H1 (cell line): Measurements from ENCODE around the gene DMRT1. TPM values are rescaled to one million over a fixed set of nuclear protein-coding genes. Genes with fewer than 3 reads are reported as not detected.

ENCODE experiments used
- SRF ChIP-seq: IDR thresholded peaks from 2 replicates; pipeline ENCODE4 v1.6.1; 2011; ENCODE audit warnings: mild to moderate bottlenecking, low read depth, low read length, moderate library complexity
- polyA plus RNA-seq, 7 experiments: library from polyadenylated mRNA; depleted of rRNA in 3 of 7; stranded (reverse) in 5 of 7; unstranded in 2 of 7; fragments of >200 nt in 5 of 7; fragments of 200-250 nt in 2 of 7; gene quantifications; 1 replicate in 5 of 7; 2 replicates in 1 of 7; 4 replicates in 1 of 7; pipeline versions ENCODE4 v1.2.1 to v1.2.3, GENCODE V29; 2011 to 2013; ENCODE audit warnings: missing spikeins in 2 of 7, mixed read lengths in 2 of 7
- total RNA-seq: library from RNA; stranded (reverse); fragmentation: NEBNext Ultra II Directional; extraction: Animal tissue kit (Norgen Biotek cat#: 25700); gene quantifications from 2 replicates; pipeline ENCODE4 v1.2.1, GENCODE V29; 2021
- TF ChIP-seq, protein P1 (sequence below): IDR thresholded peaks from 2 replicates; pipeline ENCODE4 v1.6.1; 2011; ENCODE audit warnings: low read length, improper control_type of control experiment

The DMRT1 gene
- total and polyA plus RNA-seq, 2 of the 8 experiments (the other 6 are each of a cell fraction or from before 2014, with no cell fraction given), result 0.15 TPM; not detected in 1

DNA sequence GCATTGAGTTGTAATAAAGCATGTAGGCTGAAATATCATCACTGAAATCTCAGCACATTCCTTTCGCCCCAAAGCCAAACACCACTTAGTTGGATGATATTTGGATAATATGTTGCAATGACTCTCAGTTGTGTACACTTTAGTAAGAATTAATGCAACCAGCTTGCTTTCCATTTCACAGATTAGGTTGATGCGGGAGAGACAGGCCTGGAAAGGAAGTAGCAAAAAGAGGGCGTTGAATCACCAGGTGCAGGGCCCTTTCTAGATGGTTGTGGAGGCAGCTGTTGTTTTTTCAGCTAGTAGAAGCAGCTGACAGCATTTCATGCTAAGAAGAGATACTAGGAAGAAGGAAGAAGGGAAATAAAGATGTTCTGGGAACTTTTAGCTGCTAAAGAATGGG lies 165.8 kb downstream of the DMRT1 start (continued):
- TF ChIP-seq SRF, result no peak
- TF ChIP-seq, protein P1, sequence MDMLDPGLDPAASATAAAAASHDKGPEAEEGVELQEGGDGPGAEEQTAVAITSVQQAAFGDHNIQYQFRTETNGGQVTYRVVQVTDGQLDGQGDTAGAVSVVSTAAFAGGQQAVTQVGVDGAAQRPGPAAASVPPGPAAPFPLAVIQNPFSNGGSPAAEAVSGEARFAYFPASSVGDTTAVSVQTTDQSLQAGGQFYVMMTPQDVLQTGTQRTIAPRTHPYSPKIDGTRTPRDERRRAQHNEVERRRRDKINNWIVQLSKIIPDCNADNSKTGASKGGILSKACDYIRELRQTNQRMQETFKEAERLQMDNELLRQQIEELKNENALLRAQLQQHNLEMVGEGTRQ, result no peak
